Activated T-helper 2 cell treated with anti-CD3 and anti-CD28 coated beads, Interferon-gamma antibody, Interleukin-2, Interleukin-4, amounts not matched to agents 10 μg/mL and 5 μg/mL and 100 μg/mL, durations not matched to agents 14 hours and 24 hours and 36 hours (primary cell): ENCODE data around the gene BCL11B. TPM values are rescaled to one million over a fixed set of nuclear protein-coding genes. Genes with fewer than 3 reads are reported as not detected.
"Not testable (repeated sequence)": the region's sequence is repeated elsewhere in the genome, so short reads cannot be mapped to it uniquely, and the experiment has no call there.

ENCODE experiments used
- DNase-seq: peaks from one replicate; pipeline ENCODE4 v3.0.0; 2021; ENCODE audit warnings: low spot score
- H3K27ac Mint-ChIP-seq: one replicate; pipeline ENCODE4 v1.8.0; 2021; ENCODE audit warnings: mixed read lengths
- H3K27me3 Mint-ChIP-seq: one replicate; pipeline ENCODE4 v1.8.0; 2021; ENCODE audit warnings: low read depth, mixed read lengths
- H3K36me3 Mint-ChIP-seq: one replicate; pipeline ENCODE4 v1.8.0; 2021; ENCODE audit warnings: low read depth, mixed read lengths
- H3K4me1 Mint-ChIP-seq: one replicate; pipeline ENCODE4 v1.8.0; 2021; ENCODE audit warnings: low read depth, mixed read lengths
- H3K4me3 Mint-ChIP-seq: one replicate; pipeline ENCODE4 v1.8.0; 2021; ENCODE audit warnings: low read depth, mild to moderate bottlenecking, moderate library complexity, mixed read lengths
- H3K9me3 Mint-ChIP-seq: one replicate; pipeline ENCODE4 v1.8.0; 2021; ENCODE audit warnings: mixed read lengths
- intact Hi-C: fragments of 100-400 bp; cut with micrococcal nuclease; formaldehyde crosslinking; loops from one replicate; pipeline ENCODE4 v1.15.1; 2023
- total RNA-seq: library from RNA; stranded (reverse); gene quantifications from 2 replicates; pipeline ENCODE4 v1.2.3, GENCODE V29; 2022

The BCL11B gene
- total RNA-seq, 1 donor from 2014 or later, result 34.1 TPM

GRCh38 chr14:99187858-99188257, 84.1 kb downstream of the BCL11B start:
- Mint-ChIP-seq H3K36me3 (peaks cover 33% of the 10 kb centered on the region), H3K27ac (peak overlapping the region; percentile 90), H3K4me3 (peak overlapping the region; percentile 64), H3K27me3 (no peaks in the 10 kb centered on the region), H3K4me1 (peaks cover 83% of the 10 kb centered on the region), H3K9me3 (no peaks in the 10 kb centered on the region)
- DNase-seq, result no peak
- intact Hi-C loops, result loop anchor here (10.0 kb wide), 1 partner anchor 1733 kb away; no protein-coding TSS in a partner anchor

GRCh38 chr14:99186956-99187690, 84.9 kb downstream of the BCL11B start:
- no peak for DNase-seq
- Mint-ChIP-seq H3K27ac (peak overlapping the region; percentile 90), H3K4me1 (peaks cover 84% of the 10 kb centered on the region), H3K36me3 (peaks cover 40% of the 10 kb centered on the region), H3K4me3 (peak overlapping the region; percentile 64), H3K27me3 (no peaks in the 10 kb centered on the region), H3K9me3 (no peaks in the 10 kb centered on the region)
- intact Hi-C loops, result loop anchor here (10.0 kb wide), 1 partner anchor 1732 kb away; no protein-coding TSS in a partner anchor

- Mint-ChIP-seq H3K4me1 (peaks cover 87% of the 10 kb centered on the region), H3K27ac (peak overlapping the region; percentile 90), H3K4me3 (peak overlapping the region; percentile 55), H3K36me3 (peaks cover 44% of the 10 kb centered on the region)
- H3K27me3 Mint-ChIP-seq, DNase-seq, H3K9me3 Mint-ChIP-seq: not testable (repeated sequence)
- intact Hi-C loops, result loop anchor here (10.0 kb wide), 1 partner anchor 1732 kb away; no protein-coding TSS in a partner anchor
Measured at GRCh38 chr14:99186336-99186735, 85.7 kb downstream of the BCL11B start.

- Mint-ChIP-seq H3K36me3 (peaks cover 41% of the 10 kb centered on the region), H3K27me3 (no peaks in the 10 kb centered on the region), H3K27ac (peak overlapping the region; percentile 90), H3K9me3 (no peaks in the 10 kb centered on the region), H3K4me1 (peaks cover 86% of the 10 kb centered on the region), H3K4me3 (peak overlapping the region; percentile 64)
- DNase-seq, result no peak
- intact Hi-C loops, result loop anchor here (10.0 kb wide), 1 partner anchor 1731 kb away; no protein-coding TSS in a partner anchor
Measured at GRCh38 chr14:99185436-99186068, 86.4 kb downstream of the BCL11B start.

- peak overlapping the region; percentile 90 for H3K27ac Mint-ChIP-seq
- H3K27me3 Mint-ChIP-seq, result no peaks in the 10 kb centered on the region
- peaks cover 88% of the 10 kb centered on the region for H3K4me1 Mint-ChIP-seq
- no peak overlapping the region for H3K4me3 Mint-ChIP-seq
- H3K36me3 Mint-ChIP-seq, result peaks cover 48% of the 10 kb centered on the region
- DNase-seq, result no peak
- intact Hi-C loops, result loop anchor here (10.0 kb wide), 1 partner anchor 1729 kb away; no protein-coding TSS in a partner anchor
- H3K9me3 Mint-ChIP-seq, result no peaks in the 10 kb centered on the region
Measured at GRCh38 chr14:99183716-99184115, 88.3 kb downstream of the BCL11B start.

- Mint-ChIP-seq H3K36me3 (peaks cover 49% of the 10 kb centered on the region), H3K27me3 (no peaks in the 10 kb centered on the region), H3K4me1 (peaks cover 90% of the 10 kb centered on the region), H3K9me3 (no peaks in the 10 kb centered on the region), H3K27ac (peak overlapping the region; percentile 90), H3K4me3 (no peak overlapping the region)
- no peak for DNase-seq
- intact Hi-C loops, result loop anchor here (10.0 kb wide), 1 partner anchor 1729 kb away; no protein-coding TSS in a partner anchor
Measured at GRCh38 chr14:99183311-99183710, 88.7 kb downstream of the BCL11B start.

- intact Hi-C loops, result loop anchor here (10.0 kb wide), 1 partner anchor 1728 kb away; no protein-coding TSS in a partner anchor
- H3K4me3 Mint-ChIP-seq, result no peak overlapping the region
- peaks cover 86% of the 10 kb centered on the region for H3K4me1 Mint-ChIP-seq
- H3K27me3 Mint-ChIP-seq, result no peaks in the 10 kb centered on the region
- no peak for DNase-seq
- H3K27ac Mint-ChIP-seq, result peak overlapping the region; percentile 72
- H3K9me3 Mint-ChIP-seq, result no peaks in the 10 kb centered on the region
- H3K36me3 Mint-ChIP-seq, result peaks cover 49% of the 10 kb centered on the region
Measured at GRCh38 chr14:99182548-99183250, 89.3 kb downstream of the BCL11B start.

- no peak for DNase-seq
- H3K4me1 Mint-ChIP-seq, result peaks cover 78% of the 10 kb centered on the region
- peak overlapping the region; percentile 72 for H3K27ac Mint-ChIP-seq
- H3K9me3 Mint-ChIP-seq, result no peaks in the 10 kb centered on the region
- peaks cover 55% of the 10 kb centered on the region for H3K36me3 Mint-ChIP-seq
- no peaks in the 10 kb centered on the region for H3K27me3 Mint-ChIP-seq
- intact Hi-C loops, result loop anchor here (10.0 kb wide), 1 partner anchor 1727 kb away; no protein-coding TSS in a partner anchor
- no peak overlapping the region for H3K4me3 Mint-ChIP-seq
Measured at GRCh38 chr14:99181804-99182520, 90.0 kb downstream of the BCL11B start.

- Mint-ChIP-seq H3K27me3 (no peaks in the 10 kb centered on the region), H3K27ac (peak overlapping the region; percentile 72), H3K4me3 (no peak overlapping the region), H3K9me3 (no peaks in the 10 kb centered on the region), H3K4me1 (peaks cover 71% of the 10 kb centered on the region), H3K36me3 (peaks cover 61% of the 10 kb centered on the region)
- intact Hi-C loops, result loop anchor here (10.0 kb wide), 1 partner anchor 1726 kb away; no protein-coding TSS in a partner anchor
- DNase-seq, result no peak
Measured at GRCh38 chr14:99181241-99181640, 90.8 kb downstream of the BCL11B start.

GRCh38 chr14:99179946-99180345, 92.1 kb downstream of the BCL11B start:
- Mint-ChIP-seq H3K4me3 (no peak overlapping the region), H3K36me3 (peaks cover 57% of the 10 kb centered on the region), H3K27me3 (no peaks in the 10 kb centered on the region), H3K4me1 (peaks cover 60% of the 10 kb centered on the region), H3K9me3 (no peaks in the 10 kb centered on the region), H3K27ac (peak overlapping the region; percentile 84)
- intact Hi-C loops, result loop anchor here (10.0 kb wide), 1 partner anchor 1725 kb away; no protein-coding TSS in a partner anchor
- no peak for DNase-seq

GRCh38 chr14:99179506-99179905, 92.5 kb downstream of the BCL11B start:
- Mint-ChIP-seq H3K4me1 (peaks cover 56% of the 10 kb centered on the region), H3K27ac (peak overlapping the region; percentile 84), H3K4me3 (no peak overlapping the region), H3K36me3 (peaks cover 57% of the 10 kb centered on the region), H3K9me3 (no peaks in the 10 kb centered on the region), H3K27me3 (no peaks in the 10 kb centered on the region)
- DNase-seq, result no peak
- intact Hi-C loops, result no loop called here
